Peyer's patch (tissue), 4 donors: Measurements from ENCODE around the gene SORCS1.

Source experiments
- POLR2A ChIP-seq, 2 donors: fragments of 450-650 bp; IDR thresholded peaks; one replicate each; pipeline ENCODE4 v1.5.1; 2017; ENCODE audit warnings: antibody characterized with exemption in 2 of 2, mild to moderate bottlenecking in 2 of 2, moderate library complexity in 2 of 2
- TF ChIP-seq, protein P1 (sequence below), 6 experiments: fragments of 450-650 bp in 4 of 6; fragments of 200-600 bp in 2 of 6; sonication (generic) in 1 of 6; IDR thresholded peaks; one replicate each; pipeline ENCODE4 v1.5.1; 2017 to 2019; ENCODE audit warnings: antibody characterized with exemption in 6 of 6, mild to moderate bottlenecking in 3 of 6, moderate library complexity in 1 of 6

DNA sequence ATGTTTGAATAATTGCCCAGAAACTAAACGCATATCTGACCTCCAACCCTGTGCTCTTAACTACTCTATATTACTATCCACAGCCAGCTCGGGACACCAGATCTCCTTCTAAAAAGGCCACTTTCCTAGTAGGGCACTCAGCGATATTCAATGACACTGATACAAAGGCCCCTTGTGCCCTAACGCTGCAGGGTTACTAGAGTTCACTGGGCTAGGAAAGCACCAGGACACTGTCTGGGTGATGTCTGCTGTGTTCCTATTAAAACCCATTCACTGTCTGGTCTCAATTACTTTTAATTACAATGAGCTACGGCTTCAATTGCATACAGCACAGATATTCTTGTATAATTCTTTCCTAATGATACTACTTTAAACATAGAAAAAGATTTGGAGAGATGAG lies 91.7 kb downstream of the SORCS1 start:
- TF ChIP-seq, protein P1, sequence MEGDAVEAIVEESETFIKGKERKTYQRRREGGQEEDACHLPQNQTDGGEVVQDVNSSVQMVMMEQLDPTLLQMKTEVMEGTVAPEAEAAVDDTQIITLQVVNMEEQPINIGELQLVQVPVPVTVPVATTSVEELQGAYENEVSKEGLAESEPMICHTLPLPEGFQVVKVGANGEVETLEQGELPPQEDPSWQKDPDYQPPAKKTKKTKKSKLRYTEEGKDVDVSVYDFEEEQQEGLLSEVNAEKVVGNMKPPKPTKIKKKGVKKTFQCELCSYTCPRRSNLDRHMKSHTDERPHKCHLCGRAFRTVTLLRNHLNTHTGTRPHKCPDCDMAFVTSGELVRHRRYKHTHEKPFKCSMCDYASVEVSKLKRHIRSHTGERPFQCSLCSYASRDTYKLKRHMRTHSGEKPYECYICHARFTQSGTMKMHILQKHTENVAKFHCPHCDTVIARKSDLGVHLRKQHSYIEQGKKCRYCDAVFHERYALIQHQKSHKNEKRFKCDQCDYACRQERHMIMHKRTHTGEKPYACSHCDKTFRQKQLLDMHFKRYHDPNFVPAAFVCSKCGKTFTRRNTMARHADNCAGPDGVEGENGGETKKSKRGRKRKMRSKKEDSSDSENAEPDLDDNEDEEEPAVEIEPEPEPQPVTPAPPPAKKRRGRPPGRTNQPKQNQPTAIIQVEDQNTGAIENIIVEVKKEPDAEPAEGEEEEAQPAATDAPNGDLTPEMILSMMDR (IDR thresholded peaks at IDR 0.05), result no peak
- TF ChIP-seq POLR2A (IDR thresholded peaks at IDR 0.05), result no peak
